HG03460 (cell line): Measurements from ENCODE around the gene TOR1AIP1.
A peak's percentile ranks its signal among the peaks of the same experiment; 100 is the strongest.

Experiments
- ATAC-seq: cut with Tn5 transposase; IDR thresholded peaks from one replicate; pipeline ENCODE4 v1.9.1; 2021; ENCODE audit not compliant: unreplicated experiment

Gene TOR1AIP1

GRCh38 chr1:179881642-179882252 is 338 bp upstream of the TOR1AIP1 start:
- ATAC-seq = no peak

- peak; percentile 10 for ATAC-seq
Observed at GRCh38 chr1:179883040-179883744, 1.1 kb downstream of the TOR1AIP1 start.

GRCh38 chr1:179883745-179884138 is 1.7 kb downstream of the TOR1AIP1 start:
- no peak for ATAC-seq

GRCh38 chr1:179888071-179888470 is 6.0 kb downstream of the TOR1AIP1 start:
- ATAC-seq = no peak

- ATAC-seq = no peak
Observed at GRCh38 chr1:179889589-179889988, 7.5 kb downstream of the TOR1AIP1 start.

- no peak for ATAC-seq
Observed at GRCh38 chr1:179910934-179911333, 28.8 kb downstream of the TOR1AIP1 start.

- no peak for ATAC-seq
Observed at GRCh38 chr1:179911812-179912211, 29.7 kb downstream of the TOR1AIP1 start.

- no peak for ATAC-seq
Observed at GRCh38 chr1:179917601-179918429, 35.7 kb downstream of the TOR1AIP1 start.

- no peak for ATAC-seq
Observed at GRCh38 chr1:179921472-179921871, 39.4 kb downstream of the TOR1AIP1 start.

- ATAC-seq = no peak
Observed at GRCh38 chr1:179921981-179922872, 40.1 kb downstream of the TOR1AIP1 start.

- ATAC-seq = no peak
Observed at GRCh38 chr1:179923029-179923428, 40.9 kb downstream of the TOR1AIP1 start.

GRCh38 chr1:179924268-179924667 is 42.2 kb downstream of the TOR1AIP1 start:
- ATAC-seq = no peak

GRCh38 chr1:179925302-179925701 is 43.2 kb downstream of the TOR1AIP1 start:
- ATAC-seq = no peak

- ATAC-seq = no peak
Observed at GRCh38 chr1:179925922-179926849, 44.1 kb downstream of the TOR1AIP1 start.

- no peak for ATAC-seq
Observed at GRCh38 chr1:179926850-179927205, 44.7 kb downstream of the TOR1AIP1 start.

GRCh38 chr1:179929955-179930798 is 48.1 kb downstream of the TOR1AIP1 start:
- no peak for ATAC-seq

- no peak for ATAC-seq
Observed at GRCh38 chr1:179930867-179931266, 48.8 kb downstream of the TOR1AIP1 start.

GRCh38 chr1:179933219-179933618 is 51.1 kb downstream of the TOR1AIP1 start:
- no peak for ATAC-seq

GRCh38 chr1:179935909-179936496 is 53.9 kb downstream of the TOR1AIP1 start:
- ATAC-seq = no peak
